NCI-H128 (cell line): Measurements from ENCODE around the gene IGFN1.
A peak's percentile ranks its signal among the peaks of the same experiment; 100 is the strongest.
"Not testable (repeated sequence)": the region's sequence is repeated elsewhere in the genome, so short reads cannot be mapped to it uniquely, and the experiment has no call there.

Experiments used
- DNase-seq: peaks from one replicate; lab custom pipeline; 2025; ENCODE audit not compliant: unreplicated experiment; lab: John Stamatoyannopoulos, UW

IGFN1 gene

DNA sequence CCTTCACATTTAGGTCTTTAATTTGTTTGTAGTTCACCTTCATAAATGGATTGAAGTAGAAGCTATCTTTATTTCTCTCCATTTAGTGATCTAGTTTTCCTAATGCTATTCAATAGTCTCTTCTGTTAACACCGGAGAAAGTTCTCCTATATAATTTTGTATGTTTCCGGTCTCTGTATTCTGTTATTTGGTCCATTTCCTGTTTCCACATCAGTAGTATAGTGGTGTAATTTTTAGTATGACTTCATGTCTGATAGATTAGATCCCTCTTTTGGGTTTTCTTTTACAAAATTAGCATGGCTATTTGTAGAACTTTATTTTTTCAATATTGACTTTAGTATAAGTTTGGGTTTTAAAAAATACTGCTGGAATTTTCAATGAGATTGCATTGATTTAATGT, 51.1 kb downstream of the IGFN1 start:
- no peak for DNase-seq

- DNase-seq, result no peak
Measured at GRCh38 chr1:201245082-201245481, 54.5 kb downstream of the IGFN1 start.

DNA sequence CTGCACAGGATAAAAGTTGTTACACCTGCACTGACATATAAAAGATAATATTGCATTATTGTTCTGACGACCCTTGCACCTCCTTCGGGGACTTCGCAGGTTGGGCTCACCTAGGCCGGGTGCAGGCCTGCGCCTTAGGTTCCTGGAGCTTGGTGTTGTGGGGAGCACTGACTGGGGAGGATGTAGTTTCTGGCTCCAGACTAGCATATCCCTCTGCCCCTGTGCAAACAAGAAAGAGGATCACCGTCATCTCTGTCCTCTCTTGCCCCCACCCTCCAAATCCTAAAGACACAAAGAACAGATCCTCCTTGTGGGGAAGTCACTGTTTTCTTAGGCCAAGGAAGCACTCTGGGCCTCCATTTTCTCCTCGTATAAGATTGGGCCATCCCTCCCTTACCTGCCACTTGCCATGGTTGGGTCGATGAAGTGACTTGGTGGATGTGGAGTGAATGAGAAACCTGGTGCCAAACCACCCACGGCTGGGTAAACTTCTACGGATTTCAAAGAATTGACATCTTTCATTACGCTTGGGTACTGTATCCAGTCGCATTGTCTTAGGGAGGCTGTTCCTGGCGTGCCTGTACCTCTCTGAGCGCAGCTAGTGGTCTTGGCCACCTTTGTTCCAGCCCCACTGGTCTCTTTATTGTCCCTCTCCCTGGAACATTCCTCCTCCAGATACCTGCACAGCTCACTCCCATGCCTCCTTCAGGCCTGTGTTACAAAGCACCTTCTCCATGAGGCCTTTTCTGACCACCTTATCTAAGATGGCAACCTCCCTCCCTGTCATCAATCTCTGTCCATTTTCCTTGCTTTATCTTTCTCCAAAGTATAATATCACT, 58.3 kb downstream of the IGFN1 start:
- no peak for DNase-seq

DNA sequence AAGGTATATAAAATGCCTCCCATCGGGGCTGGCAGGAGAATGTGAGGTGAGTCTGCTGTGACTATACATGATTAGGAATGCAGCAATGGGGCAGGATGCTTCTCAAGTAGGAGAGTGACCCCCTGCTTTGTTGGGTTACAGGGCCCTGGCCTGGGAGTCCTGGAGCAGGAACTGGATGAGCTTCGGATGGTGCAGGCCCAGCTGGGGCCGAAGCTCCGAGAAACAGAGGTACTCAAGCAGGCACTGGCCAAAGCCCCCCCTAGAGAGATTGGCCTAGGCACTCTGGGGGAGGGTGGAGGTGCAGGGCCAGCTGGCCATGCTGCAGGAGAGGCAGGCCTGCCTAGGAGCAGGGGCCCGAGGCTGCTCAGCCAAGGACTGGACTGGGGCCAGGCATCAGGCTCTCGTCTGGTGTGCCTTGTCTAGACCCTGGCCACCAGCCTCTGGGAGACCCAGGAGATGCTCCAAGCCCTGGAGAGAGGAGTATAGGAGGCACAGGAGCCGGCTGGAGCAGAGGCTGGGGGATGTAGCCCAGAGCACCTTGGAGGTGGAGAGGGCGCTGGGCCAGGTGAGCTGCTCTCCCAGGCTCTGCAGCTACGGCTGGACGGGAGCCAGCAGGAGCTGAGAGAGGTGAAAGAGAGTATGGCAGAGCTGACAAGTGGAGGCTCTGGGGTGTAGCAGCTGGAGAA, 59.8 kb downstream of the IGFN1 start:
- DNase-seq, result no peak

- DNase-seq, result no peak
Measured at GRCh38 chr1:201251411-201251810, 60.8 kb downstream of the IGFN1 start.

DNA sequence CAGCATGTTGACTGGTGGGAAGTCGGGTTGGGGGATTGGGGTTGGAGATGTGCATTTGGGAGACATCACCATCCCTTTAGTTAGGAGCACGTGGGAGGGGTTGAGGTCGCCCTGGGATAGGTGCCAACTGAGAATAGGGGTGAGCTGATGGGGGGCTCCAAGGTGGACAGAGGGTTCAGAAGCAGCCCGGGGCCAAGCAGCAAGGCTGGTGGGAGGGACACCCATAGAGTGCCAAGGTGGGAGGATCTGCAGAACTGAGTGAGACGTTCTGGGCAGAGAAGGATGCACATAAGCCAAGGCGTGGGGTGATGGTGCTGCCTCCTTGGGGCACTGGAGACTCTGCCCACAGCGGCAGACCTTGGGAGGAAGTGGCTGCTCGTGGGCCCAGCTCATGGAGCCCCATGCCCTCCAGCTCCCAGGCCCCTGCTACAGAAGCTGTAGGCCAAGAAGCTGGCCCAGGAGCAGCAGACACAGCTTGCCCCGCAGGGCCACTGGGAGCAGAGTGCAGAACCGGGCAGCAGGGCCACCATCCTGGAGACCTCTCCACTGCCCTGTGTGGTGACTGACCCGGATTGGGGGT, 61.3 kb downstream of the IGFN1 start:
- no peak for DNase-seq

GRCh38 chr1:201252944-201253371, 62.3 kb downstream of the IGFN1 start:
- DNase-seq, result no peak

DNA sequence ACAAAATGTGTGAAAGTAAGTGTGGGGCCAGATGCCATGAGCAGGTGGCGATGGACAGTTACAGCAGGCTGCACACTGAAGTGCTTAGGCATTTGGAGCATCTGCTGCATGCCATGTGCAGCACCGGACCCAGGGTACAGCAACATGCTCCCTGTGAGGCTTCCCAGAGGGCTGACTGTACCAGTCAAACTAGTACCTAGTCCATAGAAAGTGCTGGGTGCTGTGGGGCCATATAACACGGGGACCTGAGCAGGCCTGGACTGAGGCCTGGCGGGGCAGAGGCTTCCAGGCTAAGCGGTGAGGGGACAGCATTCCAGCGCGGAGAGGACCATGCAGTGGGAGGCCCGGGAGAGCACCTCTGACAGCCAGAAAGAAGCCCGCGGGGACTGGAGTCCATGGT, 62.8 kb downstream of the IGFN1 start:
- DNase-seq, result no peak

- DNase-seq, result no peak
Measured at GRCh38 chr1:201253906-201254624, 63.4 kb downstream of the IGFN1 start.

GRCh38 chr1:201254625-201255478, 64.2 kb downstream of the IGFN1 start:
- peak; percentile 42 for DNase-seq

GRCh38 chr1:201255479-201256362, 65.1 kb downstream of the IGFN1 start:
- DNase-seq, result no peak

DNA sequence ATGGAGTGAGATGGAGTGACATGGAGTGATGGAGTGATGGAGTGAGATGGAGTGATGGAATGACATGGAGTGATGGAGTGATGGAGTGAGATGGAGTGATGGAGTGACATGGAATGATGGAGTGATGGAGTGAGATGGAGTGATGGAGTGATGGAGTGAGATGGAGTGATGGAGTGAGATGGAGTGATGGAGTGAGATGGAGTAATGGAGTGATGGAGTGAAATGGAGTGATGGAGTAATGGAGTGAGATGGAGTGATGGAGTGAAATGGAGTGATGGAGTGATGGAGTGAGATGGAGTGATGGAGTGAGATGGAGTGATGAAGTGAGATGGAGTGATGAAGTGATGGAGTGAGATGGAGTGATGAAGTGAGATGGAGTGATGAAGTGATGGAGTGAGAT, 67.5 kb downstream of the IGFN1 start:
- DNase-seq, result not testable (repeated sequence)

GRCh38 chr1:201258763-201259230, 68.2 kb downstream of the IGFN1 start:
- DNase-seq, result no peak

DNA sequence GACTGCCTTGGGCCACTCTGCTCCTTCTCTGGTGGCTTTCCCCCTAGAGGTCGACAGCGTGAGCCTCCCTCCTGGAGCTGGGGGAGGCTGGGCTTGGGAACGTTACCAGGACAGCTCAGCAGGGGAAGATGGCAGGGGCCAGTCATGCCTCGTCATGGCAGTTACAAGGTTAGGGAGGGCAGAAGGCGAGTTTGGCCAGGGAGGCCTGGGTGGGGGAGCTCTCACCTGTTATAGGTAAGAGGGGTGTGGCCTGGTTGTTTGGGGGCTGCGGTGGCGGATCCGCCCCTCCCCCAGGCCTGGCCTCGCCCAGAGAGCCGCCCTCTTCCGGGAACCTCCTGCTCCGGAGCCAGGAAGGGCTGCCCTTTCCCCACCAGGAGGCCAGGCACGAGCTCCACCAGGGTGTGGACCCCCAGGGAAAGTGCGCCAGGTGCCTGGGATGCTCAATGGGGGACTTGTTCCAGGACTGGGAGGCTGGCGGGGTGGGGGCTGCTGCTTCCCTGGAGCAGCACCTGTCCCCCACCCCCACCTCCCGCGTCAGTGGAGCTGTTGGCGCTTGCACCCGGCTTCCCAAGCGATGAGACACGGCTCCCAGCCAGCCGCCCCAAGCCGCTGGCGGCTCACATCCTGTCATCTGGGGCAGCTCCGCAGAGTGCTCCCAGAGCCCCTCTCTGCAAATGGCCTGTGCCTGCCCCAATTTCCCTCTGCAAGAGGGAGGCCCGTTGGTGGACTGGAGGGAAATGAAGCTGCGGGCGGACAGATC, 69.0 kb downstream of the IGFN1 start:
- DNase-seq, result no peak

DNA sequence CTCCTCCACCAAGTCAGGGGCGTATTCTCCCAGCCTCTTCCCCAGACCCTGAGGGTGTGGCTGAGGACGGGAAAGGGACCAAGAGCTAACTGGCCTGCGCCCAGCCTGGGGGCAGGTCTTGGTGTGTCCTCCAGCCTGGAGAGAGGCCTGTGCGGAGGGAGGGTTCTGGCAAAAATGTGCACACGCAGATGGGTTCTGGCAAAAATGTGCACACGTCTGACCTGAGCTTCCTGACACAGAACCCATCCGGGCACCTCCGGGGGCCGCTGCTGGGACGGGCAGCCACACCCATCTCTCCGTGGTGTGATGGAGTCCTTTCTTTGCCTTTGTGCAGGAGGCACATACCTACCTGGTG, 69.6 kb downstream of the IGFN1 start:
- DNase-seq, result no peak

- no peak for DNase-seq
Measured at GRCh38 chr1:201260648-201261311, 70.2 kb downstream of the IGFN1 start.

GRCh38 chr1:201261771-201262547, 71.3 kb downstream of the IGFN1 start:
- DNase-seq, result no peak
